Retinal pigment epithelial cell (primary cell): ENCODE measurements around the gene CLCN6.

Source experiments
- DNase-seq: peaks from one replicate; pipeline ENCODE4 v3.0.0-alpha.2; 2010; ENCODE audit warnings: low read depth
- H3K4me3 ChIP-seq: 2 replicates; pipeline ENCODE4 v1.5.1; 2011; ENCODE audit warnings: mild to moderate bottlenecking, low read length, control low read depth, moderate library complexity
- CTCF ChIP-seq: conservative IDR thresholded peaks from 2 replicates; pipeline ENCODE4 v1.5.1; 2011; ENCODE audit warnings: low read depth, low read length, control low read depth, inconsistent platforms

Gene CLCN6

GRCh38 chr1:11880911-11881748, 75.1 kb downstream of the CLCN6 start:
- no peak for TF ChIP-seq CTCF
- DNase-seq = no peak
- no peak overlapping the region for H3K4me3 ChIP-seq

DNA sequence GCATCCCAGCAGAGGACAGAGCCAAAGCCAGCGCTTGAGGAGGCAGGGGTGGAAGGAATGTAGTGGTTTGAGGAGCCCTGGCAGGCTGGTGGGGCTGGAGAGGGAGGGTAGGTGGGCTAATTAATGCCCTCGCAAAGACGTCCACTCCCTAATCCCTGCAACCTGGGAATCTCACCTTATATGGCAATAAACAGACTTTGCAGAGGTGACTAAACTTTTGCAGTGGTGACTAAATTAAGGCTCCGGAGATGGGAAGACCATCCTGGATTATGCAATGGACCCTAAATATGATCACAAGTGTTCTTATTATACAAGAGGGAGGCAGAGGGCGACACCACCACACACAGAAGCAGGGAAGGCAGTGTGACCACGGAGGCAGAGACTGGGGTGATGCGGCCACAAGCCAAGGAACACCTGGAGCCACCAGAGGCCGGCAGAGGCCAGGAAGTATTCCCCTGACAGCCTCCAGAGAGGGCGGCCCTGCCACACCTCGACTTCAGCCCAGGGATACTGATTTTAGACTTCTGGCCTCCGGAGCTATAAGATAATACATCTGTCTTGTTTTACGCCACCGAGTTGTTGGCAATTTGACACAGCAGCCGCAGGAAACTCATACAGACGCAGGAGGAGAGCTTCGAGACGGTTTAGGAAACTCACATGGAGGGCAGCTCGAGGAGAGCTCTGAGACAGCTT, 75.9 kb downstream of the CLCN6 start:
- no peak overlapping the region for H3K4me3 ChIP-seq
- DNase-seq = no peak
- TF ChIP-seq CTCF = no peak

DNA sequence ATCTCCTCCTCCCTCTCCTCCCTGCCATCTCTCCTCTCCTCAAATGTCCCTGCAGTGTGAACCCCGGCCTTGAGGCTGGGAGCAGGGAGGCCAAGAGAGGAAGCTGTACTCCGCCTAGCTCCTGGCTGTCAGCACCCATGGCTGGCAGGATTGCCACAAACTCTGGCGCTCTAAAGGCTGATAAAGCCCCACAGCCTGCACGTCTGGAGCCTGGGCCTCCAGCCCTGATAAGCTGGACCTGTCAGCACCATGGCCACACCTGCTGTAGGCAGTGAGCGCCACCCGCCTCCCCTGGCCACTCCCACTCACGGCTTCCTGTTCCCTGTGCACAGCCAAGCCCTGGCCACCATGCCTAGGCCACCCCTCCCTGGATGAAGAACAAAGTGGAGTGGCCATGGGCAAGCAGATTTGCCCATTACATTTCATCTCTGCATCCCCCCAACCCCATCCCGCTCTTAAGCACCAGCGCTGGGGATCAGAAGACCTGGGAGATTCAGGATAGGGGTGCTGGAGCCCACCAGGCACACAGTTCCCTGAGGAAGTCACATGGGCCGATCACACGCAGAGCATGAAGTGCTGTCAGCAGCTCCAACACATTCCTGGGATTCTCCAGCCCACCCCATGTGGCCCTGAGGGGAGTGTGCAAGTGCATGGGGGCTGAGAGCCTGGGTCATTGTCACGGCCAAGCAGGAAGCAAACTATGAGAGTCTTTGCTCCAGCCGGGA, 77.0 kb downstream of the CLCN6 start:
- no peak for DNase-seq
- no peak overlapping the region for H3K4me3 ChIP-seq
- no peak for TF ChIP-seq CTCF

DNA sequence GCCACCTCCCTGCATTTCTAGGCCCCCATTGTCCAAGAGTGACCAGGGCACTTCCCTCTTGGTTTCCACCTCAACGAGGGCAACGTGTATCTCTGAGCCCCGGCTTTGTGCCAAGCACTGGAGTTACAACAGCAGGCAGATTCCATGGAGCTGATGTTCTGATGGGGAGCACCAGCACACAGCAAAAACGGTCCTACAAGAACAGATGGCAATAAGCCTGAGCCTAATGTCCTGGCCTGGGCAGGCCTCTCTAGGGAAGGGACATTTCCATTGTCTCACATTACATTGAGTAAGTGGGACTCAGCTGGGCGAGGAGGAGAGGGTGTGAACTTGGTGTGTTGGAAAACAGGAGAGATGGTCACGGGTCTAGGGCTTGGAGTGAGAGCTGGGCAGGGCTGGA, 79.9 kb downstream of the CLCN6 start:
- no peak for DNase-seq
- no peak overlapping the region for H3K4me3 ChIP-seq

GRCh38 chr1:11886986-11887665, 81.1 kb downstream of the CLCN6 start:
- H3K4me3 ChIP-seq = no peak overlapping the region
- no peak for DNase-seq
- no peak for TF ChIP-seq CTCF

More for the DNA sequence above, 79.9 kb downstream of the CLCN6 start:
- TF ChIP-seq CTCF = no peak

DNA sequence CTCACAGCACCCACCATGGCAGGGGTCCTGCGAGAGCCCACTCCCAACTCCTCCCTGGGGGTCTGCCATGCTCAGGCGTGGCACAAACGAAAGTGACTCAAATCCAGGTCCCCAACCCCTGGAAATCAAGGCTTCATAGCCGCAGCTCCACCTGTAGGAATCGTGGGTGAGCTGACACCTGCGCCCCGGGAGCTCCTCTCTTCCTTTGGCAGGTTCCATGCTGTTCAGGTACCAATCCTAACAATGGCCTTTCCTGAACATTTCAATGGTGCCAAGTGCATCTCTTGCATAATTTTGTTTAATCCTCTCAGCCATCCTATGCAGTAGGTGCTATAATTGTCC, 81.6 kb downstream of the CLCN6 start:
- no peak overlapping the region for H3K4me3 ChIP-seq
- TF ChIP-seq CTCF = no peak
- no peak for DNase-seq
